HepG2 (cell line): ENCODE measurements around the gene TRMT112. TPM values are rescaled to one million over a fixed set of nuclear protein-coding genes. Genes with fewer than 3 reads are reported as not detected.

Source experiments
- DNMT1 ChIP-seq: sonication (generic); formaldehyde crosslinking; IDR thresholded peaks from 2 replicates; pipeline ENCODE4 v1.5.1; 2020; ENCODE audit warnings: mild to moderate bottlenecking, missing genetic modification reagents
- JARID2 ChIP-seq: sonication (generic); formaldehyde crosslinking; IDR thresholded peaks from 2 replicates; pipeline ENCODE4 v1.8.1; 2023; ENCODE audit warnings: missing genetic modification reagents, inconsistent platforms; ENCODE audit not compliant: insufficient replicate concordance
- KLF16 ChIP-seq, 2 experiments: sonication (generic) in 1 of 2; formaldehyde crosslinking in 1 of 2; IDR thresholded peaks; 2 replicates each; pipeline versions ENCODE4 v1.6.1 to v1.8.0; 2016 to 2023; ENCODE audit warnings: missing genetic modification reagents in 2 of 2, missing compliant biosample characterization in 1 of 2
- KMT2A ChIP-seq: sonication (generic); formaldehyde crosslinking; IDR thresholded peaks from 2 replicates; pipeline ENCODE4 v1.4.0; 2020; ENCODE audit warnings: missing genetic modification reagents
- MTF1 ChIP-seq: sonication (generic); formaldehyde crosslinking; IDR thresholded peaks from 2 replicates; pipeline ENCODE4 v1.5.0; 2020; ENCODE audit warnings: missing genetic modification reagents
- PRMT3 ChIP-seq: sonication (generic); formaldehyde crosslinking; IDR thresholded peaks from 2 replicates; pipeline ENCODE4 v1.8.1; 2022; ENCODE audit warnings: low read depth, mild to moderate bottlenecking, moderate library complexity, missing genetic modification reagents, borderline replicate concordance
- TFDP2 ChIP-seq: sonication (generic); formaldehyde crosslinking; IDR thresholded peaks from 2 replicates; pipeline ENCODE4 v1.4.0; 2020; ENCODE audit warnings: missing genetic modification reagents
- ZFP36L2 ChIP-seq: sonication (generic); formaldehyde crosslinking; IDR thresholded peaks from 2 replicates; pipeline ENCODE4 v1.4.0; 2020; ENCODE audit warnings: missing genetic modification reagents
- ZMAT5 ChIP-seq: sonication (generic); formaldehyde crosslinking; IDR thresholded peaks from 2 replicates; pipeline ENCODE4 v1.5.0; 2020; ENCODE audit warnings: mild to moderate bottlenecking, low read depth, missing genetic modification reagents, borderline replicate concordance
- polyA plus RNA-seq, 8 experiments: library from polyadenylated mRNA; depleted of rRNA in 3 of 8; stranded (reverse) in 7 of 8; unstranded in 1 of 8; fragments of >200 nt; fragmentation: Illumina TruSeq in 4 of 8; extraction: Trizol in 4 of 8; gene quantifications; 2 replicates each; pipeline versions ENCODE4 v1.2.1 to v1.2.3, GENCODE V29; 2011 to 2016; ENCODE audit warnings: low read depth in 4 of 8, missing spikeins in 1 of 8, mixed read lengths in 1 of 8; ENCODE audit not compliant: insufficient read depth in 1 of 8
- total RNA-seq, 5 experiments: library from RNA; depleted of rRNA; stranded (reverse); fragments of >200 nt; fragmentation: Illumina TruSeq; extraction: Trizol; gene quantifications; 2 replicates each; pipeline ENCODE4 v1.2.3, GENCODE V29; 2016; ENCODE audit warnings: low read depth in 1 of 5
- TF ChIP-seq, protein P1 (sequence below), 2 experiments: sonication (generic) in 1 of 2; formaldehyde crosslinking in 1 of 2; IDR thresholded peaks; 2 replicates each; pipeline versions ENCODE4 v1.4.0 to v1.6.1; 2018 to 2020; ENCODE audit warnings: missing genetic modification reagents in 2 of 2, borderline replicate concordance in 1 of 2, low read depth in 1 of 2, mild to moderate bottlenecking in 1 of 2, missing biosample characterization in 1 of 2
- TF ChIP-seq, protein P2 (sequence below): sonication (generic); formaldehyde crosslinking; IDR thresholded peaks from 2 replicates; pipeline ENCODE4 v1.4.0; 2020; ENCODE audit warnings: missing genetic modification reagents, borderline replicate concordance
- TF ChIP-seq, protein P3 (sequence below): sonication (generic); formaldehyde crosslinking; IDR thresholded peaks from 2 replicates; pipeline ENCODE4 v1.4.0; 2020; ENCODE audit warnings: mild to moderate bottlenecking, missing genetic modification reagents, borderline replicate concordance
- TF ChIP-seq, protein P4 (sequence below): sonication (generic); formaldehyde crosslinking; conservative IDR thresholded peaks from 2 replicates; pipeline ENCODE4 v1.8.0; 2022; ENCODE audit warnings: mild to moderate bottlenecking, moderate library complexity, missing genetic modification reagents
- TF ChIP-seq, protein P5 (sequence below): sonication (generic); formaldehyde crosslinking; IDR thresholded peaks from 2 replicates; pipeline ENCODE4 v1.9.0; 2021; ENCODE audit warnings: missing genetic modification reagents, borderline replicate concordance

TRMT112 gene
- total and polyA plus RNA-seq, 2 of the 13 experiments (the other 11 are each of a cell fraction or from before 2014, with no cell fraction given), result 186 to 409 TPM

- TF ChIP-seq TFDP2 (CRISPR knock-in tag) (peak; percentile 50), ZFP36L2 (no peak), MTF1 (CRISPR knock-in tag) (peak; percentile 70; the same call in 1 of the 2 replicates), JARID2 (CRISPR knock-in tag) (no peak), PRMT3 (CRISPR knock-in tag) (no peak), KMT2A (CRISPR knock-in tag) (peak; percentile 69; the same call in 1 of the 2 replicates), ZMAT5 (no peak), KLF16 (CRISPR knock-in tag; IDR thresholded peaks at IDR 0.05) (no peak; a peak in 1 of 4 replicates), DNMT1 (CRISPR knock-in tag) (no peak)
- TF ChIP-seq, protein P1, sequence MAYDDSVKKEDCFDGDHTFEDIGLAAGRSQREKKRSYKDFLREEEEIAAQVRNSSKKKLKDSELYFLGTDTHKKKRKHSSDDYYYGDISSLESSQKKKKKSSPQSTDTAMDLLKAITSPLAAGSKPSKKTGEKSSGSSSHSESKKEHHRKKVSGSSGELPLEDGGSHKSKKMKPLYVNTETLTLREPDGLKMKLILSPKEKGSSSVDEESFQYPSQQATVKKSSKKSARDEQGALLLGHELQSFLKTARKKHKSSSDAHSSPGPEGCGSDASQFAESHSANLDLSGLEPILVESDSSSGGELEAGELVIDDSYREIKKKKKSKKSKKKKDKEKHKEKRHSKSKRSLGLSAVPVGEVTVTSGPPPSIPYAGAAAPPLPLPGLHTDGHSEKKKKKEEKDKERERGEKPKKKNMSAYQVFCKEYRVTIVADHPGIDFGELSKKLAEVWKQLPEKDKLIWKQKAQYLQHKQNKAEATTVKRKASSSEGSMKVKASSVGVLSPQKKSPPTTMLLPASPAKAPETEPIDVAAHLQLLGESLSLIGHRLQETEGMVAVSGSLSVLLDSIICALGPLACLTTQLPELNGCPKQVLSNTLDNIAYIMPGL (CRISPR knock-in tag; IDR thresholded peaks at IDR 0.05; ENCODE audit: borderline replicate concordance in 1 of 2, low read depth in 1 of 2), result peak; percentile 88 to 96
- TF ChIP-seq, protein P2, sequence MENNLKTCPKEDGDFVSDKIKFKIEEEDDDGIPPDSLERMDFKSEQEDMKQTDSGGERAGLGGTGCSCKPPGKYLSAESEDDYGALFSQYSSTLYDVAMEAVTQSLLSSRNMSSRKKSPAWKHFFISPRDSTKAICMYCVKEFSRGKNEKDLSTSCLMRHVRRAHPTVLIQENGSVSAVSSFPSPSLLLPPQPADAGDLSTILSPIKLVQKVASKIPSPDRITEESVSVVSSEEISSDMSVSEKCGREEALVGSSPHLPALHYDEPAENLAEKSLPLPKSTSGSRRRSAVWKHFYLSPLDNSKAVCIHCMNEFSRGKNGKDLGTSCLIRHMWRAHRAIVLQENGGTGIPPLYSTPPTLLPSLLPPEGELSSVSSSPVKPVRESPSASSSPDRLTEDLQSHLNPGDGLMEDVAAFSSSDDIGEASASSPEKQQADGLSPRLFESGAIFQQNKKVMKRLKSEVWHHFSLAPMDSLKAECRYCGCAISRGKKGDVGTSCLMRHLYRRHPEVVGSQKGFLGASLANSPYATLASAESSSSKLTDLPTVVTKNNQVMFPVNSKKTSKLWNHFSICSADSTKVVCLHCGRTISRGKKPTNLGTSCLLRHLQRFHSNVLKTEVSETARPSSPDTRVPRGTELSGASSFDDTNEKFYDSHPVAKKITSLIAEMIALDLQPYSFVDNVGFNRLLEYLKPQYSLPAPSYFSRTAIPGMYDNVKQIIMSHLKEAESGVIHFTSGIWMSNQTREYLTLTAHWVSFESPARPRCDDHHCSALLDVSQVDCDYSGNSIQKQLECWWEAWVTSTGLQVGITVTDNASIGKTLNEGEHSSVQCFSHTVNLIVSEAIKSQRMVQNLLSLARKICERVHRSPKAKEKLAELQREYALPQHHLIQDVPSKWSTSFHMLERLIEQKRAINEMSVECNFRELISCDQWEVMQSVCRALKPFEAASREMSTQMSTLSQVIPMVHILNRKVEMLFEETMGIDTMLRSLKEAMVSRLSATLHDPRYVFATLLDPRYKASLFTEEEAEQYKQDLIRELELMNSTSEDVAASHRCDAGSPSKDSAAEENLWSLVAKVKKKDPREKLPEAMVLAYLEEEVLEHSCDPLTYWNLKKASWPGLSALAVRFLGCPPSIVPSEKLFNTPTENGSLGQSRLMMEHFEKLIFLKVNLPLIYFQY (CRISPR knock-in tag), result no peak
- TF ChIP-seq, protein P3, sequence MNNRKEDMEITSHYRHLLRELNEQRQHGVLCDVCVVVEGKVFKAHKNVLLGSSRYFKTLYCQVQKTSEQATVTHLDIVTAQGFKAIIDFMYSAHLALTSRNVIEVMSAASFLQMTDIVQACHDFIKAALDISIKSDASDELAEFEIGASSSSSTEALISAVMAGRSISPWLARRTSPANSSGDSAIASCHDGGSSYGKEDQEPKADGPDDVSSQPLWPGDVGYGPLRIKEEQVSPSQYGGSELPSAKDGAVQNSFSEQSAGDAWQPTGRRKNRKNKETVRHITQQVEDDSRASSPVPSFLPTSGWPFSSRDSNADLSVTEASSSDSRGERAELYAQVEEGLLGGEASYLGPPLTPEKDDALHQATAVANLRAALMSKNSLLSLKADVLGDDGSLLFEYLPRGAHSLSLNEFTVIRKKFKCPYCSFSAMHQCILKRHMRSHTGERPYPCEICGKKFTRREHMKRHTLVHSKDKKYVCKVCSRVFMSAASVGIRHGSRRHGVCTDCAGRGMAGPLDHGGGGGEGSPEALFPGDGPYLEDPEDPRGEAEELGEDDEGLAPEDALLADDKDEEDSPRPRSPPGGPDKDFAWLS, result 0 out of 2 replicates have a peak, but pooled peaks have one; percentile 51
- TF ChIP-seq, protein P4, sequence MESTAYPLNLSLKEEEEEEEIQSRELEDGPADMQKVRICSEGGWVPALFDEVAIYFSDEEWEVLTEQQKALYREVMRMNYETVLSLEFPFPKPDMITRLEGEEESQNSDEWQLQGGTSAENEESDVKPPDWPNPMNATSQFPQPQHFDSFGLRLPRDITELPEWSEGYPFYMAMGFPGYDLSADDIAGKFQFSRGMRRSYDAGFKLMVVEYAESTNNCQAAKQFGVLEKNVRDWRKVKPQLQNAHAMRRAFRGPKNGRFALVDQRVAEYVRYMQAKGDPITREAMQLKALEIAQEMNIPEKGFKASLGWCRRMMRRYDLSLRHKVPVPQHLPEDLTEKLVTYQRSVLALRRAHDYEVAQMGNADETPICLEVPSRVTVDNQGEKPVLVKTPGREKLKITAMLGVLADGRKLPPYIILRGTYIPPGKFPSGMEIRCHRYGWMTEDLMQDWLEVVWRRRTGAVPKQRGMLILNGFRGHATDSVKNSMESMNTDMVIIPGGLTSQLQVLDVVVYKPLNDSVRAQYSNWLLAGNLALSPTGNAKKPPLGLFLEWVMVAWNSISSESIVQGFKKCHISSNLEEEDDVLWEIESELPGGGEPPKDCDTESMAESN (CRISPR knock-in tag), result peak; percentile 82
- TF ChIP-seq, protein P5, sequence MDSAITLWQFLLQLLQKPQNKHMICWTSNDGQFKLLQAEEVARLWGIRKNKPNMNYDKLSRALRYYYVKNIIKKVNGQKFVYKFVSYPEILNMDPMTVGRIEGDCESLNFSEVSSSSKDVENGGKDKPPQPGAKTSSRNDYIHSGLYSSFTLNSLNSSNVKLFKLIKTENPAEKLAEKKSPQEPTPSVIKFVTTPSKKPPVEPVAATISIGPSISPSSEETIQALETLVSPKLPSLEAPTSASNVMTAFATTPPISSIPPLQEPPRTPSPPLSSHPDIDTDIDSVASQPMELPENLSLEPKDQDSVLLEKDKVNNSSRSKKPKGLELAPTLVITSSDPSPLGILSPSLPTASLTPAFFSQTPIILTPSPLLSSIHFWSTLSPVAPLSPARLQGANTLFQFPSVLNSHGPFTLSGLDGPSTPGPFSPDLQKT (CRISPR knock-in tag), result no peak
Observed at GRCh38 chr11:64317961-64318765, 804 bp upstream of the TRMT112 start, which contains the start of gene PRDX5 (continued).
